SKM-1 (cell line): ENCODE data around the gene CACNB4.
"Not testable (repeated sequence)": the region's sequence is repeated elsewhere in the genome, so short reads cannot be mapped to it uniquely, and the experiment has no call there.

Experiments used
- DNase-seq: peaks from one replicate; lab custom pipeline; 2025; ENCODE audit not compliant: unreplicated experiment; lab: John Stamatoyannopoulos, UW

CACNB4 gene

DNA sequence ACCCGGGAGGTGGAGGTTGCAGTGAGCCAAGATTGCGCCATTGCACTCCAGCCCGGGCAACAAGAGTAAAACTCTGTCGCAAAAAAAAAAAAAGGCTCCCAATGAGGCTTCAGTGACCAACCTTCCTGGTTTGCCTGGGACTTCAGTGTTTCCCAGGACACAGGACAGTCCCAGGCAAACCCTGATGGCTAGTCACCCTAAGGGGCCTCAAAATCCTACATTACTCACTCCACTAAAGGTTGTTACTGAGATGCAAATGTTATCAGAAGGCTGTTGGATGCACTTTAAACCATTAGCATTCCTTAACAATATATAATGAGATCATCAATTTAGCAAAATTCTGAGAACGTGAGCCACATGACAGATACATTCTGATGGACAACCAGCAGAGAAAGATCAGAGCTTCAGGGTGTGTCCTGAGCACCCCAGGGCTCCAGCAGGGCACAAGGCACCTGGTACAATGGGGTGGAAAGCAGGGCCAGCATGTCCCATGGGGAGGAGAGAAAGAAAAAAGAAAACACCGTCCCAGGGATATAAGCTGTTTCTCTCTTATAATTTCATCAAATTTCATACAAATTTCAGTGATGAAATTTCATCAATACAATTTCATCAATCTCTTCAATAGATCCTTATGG, 152.5 kb downstream of the CACNB4 start:
- no peak for DNase-seq

DNA sequence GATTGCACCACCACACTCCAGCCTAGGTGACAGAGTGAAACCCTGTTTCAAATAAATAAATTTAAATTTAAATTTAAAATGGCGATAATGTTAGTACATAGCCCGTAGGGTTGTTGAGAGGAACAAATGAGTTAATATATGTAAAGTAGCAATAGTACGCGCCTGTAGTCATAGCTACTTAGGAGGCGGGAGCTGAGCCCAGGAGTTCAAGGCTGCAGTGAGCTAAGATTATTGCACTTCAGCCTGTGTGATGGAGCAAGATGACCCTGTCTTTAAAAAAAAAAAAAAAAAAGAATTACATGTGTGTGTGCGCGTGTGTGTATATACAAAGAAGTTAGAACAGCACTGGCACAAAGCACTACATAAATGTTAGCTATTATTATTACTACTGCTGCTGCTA, 153.2 kb downstream of the CACNB4 start:
- DNase-seq, result no peak

DNA sequence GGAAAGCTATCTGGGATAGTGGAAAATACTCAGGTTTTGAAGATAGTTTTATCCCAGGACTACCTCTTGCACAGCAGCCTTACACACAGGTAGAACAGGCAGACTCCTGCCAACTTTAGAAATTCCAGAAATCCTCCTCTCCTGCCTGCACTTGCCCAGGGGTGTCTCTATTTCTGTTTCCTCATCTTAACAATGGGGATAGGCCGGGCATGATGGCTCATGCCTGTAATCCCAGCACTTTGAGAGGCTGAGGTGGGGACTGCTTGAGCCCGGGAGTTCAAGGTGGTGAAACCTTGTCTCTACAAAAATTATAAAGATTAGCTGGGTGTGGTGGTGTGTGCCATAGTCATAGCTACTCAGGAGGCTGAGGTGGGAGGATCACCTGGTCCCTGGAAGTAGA, 153.7 kb downstream of the CACNB4 start:
- DNase-seq, result no peak

DNA sequence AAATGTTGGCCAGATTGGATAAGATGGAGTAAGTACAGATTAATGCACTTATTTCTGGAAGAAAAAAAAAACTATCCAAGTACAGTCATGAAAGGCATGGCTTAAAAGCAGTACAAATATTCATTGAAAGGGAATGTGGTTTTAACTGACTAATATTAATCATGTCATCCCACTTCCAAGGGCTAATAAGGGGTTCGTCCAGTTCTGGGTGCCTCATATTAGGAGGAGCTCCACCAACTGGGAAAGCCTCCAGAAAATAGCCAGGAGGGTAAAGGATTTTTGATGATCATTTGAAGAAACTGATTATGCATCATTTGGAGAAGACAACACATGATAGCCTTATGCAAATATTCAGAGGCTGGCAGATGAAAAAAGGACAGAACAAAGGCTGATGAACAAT, 155.4 kb downstream of the CACNB4 start:
- DNase-seq, result no peak

DNA sequence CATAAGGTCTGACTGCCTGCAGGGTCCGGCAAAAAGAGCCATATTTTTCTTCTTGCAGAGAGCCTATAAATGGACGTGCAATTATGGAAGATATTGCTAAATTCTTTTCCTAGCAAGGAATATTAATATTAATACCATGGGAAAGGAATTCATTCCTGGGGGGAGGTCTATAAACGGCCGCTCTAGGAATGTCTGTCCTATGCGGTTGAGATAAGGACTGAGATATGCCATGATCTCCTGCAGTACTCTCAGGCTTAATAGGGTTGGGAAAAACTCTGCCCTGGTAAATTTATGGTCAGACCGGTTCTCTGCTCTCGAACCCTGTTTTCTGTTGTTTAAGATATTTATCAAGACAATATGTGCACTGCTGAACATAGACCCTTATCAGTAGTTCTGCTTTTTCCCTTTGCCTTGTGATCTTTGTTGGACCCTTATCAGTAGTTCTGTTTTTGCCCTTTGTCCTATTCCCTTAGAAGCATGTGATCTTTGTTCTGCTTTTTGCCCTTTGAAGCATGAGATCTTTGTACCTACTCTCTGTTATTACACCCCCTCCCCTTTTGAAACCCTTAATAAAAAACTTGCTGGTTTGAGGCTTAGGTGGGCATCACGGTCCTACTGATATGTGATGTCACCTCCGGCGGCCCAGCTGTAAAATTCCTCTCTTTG, 156.2 kb downstream of the CACNB4 start:
- DNase-seq, result not testable (repeated sequence)

DNA sequence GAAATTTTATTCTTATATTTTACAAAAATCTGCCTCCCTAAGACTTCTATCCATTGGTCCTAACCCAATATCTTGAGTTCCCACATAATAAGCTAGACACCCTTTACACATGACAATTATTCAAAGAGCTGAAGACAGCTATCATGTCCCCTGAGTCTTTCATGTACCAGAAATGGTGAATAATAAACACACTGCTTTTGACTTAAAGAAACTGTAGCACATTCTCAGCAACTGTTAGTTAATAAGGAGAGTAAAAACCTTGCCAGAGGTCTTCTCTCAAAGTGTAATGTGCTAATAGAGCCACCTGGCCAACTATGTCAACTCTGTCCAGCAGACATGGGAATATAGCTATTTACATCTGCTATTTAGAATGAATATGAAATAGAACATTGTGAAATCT, 160.9 kb downstream of the CACNB4 start:
- no peak for DNase-seq

DNA sequence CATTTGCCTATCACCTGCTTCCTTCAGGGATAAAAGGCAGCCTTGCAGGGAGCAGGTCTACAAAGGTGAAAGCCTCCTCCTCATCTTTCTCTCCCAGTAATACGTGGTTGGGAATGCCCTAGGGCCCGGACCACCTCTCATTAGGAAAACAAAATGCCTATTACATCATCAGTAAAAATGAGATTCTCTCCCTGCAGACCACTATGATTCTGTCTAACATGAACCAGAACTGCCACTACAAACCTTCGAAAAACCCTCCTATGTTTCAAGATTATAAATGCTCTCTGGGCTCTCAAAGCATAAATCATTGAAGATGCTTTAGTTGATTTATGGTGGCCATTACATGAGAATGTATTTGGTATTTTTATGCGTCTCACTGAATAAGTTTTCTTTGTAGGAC, 162.2 kb downstream of the CACNB4 start:
- no peak for DNase-seq

DNA sequence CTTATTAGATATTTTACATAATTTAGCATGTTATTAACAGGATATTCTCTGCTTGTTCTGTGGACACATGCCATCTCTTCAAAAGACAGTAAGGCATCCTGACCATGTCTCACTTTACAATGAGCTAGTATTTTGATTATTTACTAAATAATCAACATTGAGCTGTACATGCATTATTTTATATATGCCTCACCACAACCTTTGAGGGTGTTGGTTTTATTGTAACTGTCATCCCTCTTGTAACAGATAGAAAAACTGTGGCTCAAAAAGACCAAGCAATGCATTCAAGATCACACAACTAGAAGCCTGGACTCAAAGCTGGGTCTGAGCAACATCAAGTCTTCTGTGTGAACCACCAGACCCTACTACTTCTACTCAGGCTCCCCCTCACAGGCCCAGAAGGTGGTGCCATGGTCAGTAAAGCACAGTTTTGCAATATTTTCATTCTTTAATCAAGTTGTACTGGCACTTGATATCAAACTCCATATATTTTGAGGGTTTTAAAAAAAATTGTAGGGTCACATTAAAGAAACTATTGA, 165.5 kb downstream of the CACNB4 start:
- DNase-seq, result no peak

DNA sequence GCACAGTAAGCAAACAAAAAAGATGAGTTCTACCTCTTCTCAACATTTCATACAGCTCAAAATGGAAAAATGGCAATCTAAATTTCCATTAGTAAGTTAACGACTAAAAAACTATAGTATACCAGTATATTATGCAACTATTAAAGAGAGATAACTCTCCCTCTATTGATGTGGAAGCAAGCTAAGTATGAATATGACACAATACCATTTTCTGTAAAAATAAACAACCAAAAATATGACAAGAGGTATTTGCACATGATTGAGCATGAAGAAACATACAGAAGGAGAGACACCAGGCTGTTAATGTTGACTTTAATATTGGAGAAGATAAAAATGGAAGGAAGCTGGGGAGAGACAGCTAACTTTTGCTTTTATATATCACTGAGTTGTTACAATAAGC, 167.1 kb downstream of the CACNB4 start:
- DNase-seq, result no peak

DNA sequence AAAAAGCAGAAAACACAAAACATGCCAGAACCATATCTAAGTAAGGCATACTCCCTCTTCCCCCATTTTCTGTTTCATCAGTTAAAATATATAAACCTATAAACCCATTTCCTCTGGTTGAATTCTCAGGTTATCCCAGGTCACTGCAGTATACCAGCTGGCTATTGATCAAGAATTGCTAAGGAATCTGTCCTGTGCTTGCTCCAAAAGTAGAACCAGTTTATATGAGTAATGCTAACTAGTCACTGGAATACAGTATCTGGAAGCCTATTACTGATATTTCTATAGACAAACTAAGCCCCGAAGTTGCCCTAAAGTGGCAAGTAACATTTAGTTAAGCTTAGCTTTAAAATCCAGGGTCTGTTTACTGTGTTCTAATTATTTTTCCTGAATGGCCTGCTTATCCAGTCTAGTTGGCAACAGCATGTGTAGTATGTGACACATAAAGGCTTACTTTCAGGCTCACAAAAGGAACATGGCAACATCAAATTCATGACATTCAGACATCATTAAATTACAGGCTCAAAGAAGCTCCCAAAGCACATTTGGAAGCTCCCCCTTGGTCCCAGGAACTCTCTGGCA, 167.7 kb downstream of the CACNB4 start:
- no peak for DNase-seq

DNA sequence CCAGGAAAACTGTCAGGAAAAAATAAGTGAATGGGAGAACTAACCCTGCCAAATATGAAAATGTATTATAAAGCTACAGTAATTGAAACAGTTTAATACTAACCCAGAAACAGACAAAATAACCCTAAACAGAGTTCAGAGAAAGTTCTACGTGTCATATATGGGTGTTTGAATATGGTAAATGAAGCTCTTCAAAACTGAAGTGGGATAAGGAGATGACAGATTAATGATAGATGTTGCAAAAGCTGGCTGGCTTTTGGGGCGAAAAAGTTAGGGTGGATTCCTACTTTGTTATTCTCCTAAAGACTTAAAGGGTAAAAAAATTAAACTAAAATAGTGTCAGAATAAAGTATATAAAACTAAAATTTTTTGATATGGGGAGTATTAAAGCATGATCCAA, 168.8 kb downstream of the CACNB4 start:
- no peak for DNase-seq

DNA sequence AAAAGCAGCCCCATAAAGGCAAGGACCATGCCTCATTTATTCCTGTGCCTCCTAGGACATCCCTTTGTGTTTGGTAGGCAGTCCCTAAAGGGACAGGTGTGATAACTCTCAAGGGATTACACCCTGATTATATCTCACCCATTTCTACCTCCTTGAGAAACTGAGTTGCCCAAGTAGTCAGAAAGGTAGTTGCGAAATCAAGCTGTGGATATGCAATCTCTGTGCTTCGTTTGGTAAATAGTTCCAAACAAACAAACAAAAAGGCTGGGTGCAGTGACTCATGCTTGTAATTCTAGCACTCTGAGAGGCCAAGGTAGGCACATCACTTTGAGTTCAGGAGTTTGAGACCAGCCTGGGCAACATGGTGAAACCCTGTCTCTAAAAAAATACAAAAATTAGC, 170.5 kb downstream of the CACNB4 start:
- DNase-seq, result no peak

DNA sequence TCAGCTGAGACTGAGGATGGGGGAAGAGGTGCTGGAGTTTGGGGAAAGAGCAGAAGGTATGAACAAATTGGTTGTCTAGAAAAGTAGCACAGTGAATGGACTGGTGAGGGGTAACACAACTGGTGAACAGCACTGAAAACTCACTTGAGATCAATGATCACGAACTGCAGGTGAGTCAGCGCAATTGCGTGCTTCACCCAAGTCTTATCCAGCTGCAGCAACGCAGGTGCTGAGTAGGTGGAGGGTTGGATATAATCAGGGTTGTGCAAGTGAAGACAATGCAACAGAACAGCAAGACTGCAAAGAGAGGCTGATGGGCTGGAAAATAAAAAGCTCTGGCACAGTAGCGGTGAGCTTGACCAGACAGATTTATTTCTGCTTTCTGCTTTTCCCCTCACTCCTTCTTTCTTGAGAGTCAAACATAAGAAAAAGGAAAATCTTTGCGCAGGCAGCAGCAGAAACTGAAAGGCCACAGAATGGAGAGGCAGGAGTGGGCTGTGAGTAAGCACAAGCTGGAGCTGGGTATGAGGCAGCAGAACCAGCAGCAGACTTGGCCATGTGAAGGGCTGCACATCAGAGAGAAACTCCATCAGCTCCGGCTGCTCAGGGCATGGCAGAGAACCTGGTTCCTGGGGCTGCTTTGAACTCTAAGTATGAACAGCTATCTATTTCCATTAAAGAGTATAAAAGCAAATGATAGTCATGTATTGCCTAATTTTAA, 171.2 kb downstream of the CACNB4 start:
- no peak for DNase-seq

DNA sequence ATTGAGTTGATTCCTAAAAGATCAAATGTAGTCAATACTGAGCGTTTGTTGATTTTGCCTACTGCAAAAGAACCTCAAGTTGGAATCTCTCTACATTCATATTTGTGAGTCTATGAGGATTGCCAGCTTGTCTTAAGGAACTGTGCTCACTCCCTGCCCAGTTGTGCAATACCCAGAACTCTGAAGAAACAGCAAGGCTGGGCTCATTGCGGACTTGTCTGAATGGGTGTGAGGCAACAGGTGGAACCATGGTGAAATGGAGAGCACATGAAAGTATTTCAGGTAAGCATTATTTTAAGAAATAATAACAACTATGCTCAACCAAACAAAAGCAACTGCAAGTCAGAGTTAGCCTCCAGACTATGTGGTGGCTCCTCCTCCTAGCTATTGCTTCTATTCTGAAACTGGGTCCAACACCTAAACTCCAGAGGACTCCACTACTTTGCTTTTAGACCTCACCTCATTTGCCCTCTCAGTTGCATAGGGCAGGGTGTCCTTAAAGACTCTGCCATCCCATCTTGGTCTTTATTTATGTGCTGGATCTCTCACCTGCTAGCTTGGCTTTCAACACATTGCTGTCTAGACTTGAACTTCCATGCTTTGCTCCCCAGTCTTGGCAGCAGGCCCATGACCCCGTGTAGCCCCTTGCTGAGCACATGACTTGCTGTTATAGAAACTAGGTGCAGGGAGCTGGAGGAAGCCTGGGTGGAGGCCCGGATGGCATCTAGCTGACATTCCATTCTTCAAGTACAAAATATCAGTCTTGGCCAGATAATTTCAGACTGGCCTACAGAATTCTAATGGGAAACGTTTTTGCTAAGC, 175.8 kb downstream of the CACNB4 start:
- DNase-seq, result peak; percentile 66

DNA sequence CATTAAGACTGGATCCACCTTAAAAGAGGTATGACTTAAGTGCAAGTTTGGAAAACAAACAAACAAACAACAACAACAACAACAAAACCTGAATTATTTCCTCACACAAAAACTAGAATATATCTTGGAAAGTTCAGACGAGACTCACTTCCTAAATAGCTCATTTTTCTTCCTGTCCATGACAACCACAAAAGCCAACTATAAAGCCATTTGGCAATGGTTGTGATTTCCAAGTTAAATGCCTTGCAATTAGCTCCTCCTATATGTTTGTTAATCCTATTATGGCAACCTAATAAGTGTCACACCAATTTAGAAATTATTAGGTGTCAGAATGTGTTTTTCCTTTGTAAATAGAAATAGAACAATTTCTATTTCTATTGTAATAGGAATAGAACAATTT, 179.1 kb downstream of the CACNB4 start:
- DNase-seq, result no peak

DNA sequence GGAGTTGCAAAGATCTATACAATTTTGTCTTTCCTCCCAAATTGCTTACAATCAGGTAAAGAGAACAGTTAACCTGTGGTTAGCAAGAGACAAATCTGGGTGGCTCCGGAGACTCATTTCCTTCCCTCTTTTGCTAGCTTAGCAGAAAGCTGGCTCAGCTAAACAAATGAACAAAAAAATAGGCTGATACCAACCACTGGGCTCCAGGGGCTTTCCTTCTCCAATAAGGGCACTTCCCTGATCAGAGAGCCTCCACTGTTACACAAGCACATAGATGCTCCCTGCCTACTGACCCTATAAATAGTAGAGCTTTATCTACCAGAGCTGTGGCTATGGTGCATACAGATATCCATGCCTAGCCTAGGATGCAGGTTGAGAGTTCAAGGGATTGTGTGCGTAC, 180.5 kb downstream of the CACNB4 start:
- DNase-seq, result peak; percentile 76

DNA sequence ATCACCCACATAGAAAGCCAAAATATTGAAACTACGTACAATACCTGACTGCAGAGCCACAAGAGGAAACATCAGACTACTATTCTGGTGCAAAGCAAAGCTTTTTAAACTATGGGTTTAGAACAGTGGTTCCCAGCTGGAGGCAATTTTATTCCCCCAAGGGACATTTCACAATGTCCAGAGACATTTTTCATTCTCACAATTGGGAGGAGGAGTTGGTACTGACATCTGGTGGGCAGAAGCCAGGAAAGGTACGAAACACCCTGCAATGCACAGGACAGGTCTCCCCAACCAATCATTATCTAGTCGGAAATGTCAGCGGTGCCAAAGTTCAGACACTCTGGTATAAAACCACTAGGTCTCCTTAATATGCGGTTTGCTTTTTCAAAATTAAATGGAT, 182.2 kb downstream of the CACNB4 start:
- DNase-seq, result no peak

DNA sequence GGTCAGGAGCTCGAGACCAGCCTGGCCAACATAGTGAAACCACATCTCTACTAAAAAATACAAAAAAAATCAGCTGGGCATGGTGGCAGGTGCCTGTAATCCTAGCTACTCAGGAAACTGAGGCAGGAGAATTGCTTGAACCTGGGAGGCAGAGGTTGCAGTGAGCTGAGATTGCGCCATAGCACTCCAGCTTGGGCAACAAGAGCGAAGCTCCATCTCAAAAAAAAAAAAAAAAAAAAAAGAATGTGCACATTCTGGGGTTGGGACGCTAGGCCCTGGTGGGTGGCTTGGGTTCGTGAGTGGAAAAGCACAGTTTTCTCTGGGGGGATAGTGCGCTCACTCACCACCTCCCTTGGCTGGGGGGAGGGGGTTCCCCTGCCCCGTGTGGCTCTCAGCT, 183.2 kb downstream of the CACNB4 start:
- not testable (repeated sequence) for DNase-seq

DNA sequence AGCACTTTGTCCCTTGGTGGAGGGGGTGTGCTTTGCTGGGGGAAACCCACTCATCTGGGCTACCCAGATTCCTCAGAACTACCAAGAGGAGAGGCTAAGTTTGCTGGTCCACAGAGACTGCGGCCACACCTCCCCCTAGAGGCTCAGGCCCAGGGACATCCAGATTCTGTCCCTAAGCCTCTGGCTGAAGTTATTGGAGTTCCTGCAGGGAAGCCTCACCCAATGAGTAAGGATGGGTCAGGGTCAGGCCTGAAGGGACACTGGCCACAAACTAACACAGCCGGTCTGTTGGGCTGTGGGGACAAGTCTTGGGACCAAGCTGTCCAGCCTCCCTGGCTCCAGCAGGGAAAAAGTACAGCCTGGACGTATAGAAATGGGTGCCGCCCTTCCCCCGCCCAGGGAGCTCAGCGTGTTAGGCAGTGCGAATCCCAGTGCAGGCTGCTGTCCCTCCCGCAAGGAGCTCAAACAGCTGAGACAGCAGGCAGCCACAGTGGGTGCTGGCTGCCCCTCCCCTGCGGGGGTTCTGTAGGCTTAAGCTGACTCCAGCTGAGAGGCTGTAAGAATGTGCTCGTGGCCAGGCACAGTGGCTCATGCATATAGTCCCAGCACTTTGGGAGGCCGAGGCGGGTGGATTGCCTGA, 183.7 kb downstream of the CACNB4 start:
- no peak for DNase-seq

DNA sequence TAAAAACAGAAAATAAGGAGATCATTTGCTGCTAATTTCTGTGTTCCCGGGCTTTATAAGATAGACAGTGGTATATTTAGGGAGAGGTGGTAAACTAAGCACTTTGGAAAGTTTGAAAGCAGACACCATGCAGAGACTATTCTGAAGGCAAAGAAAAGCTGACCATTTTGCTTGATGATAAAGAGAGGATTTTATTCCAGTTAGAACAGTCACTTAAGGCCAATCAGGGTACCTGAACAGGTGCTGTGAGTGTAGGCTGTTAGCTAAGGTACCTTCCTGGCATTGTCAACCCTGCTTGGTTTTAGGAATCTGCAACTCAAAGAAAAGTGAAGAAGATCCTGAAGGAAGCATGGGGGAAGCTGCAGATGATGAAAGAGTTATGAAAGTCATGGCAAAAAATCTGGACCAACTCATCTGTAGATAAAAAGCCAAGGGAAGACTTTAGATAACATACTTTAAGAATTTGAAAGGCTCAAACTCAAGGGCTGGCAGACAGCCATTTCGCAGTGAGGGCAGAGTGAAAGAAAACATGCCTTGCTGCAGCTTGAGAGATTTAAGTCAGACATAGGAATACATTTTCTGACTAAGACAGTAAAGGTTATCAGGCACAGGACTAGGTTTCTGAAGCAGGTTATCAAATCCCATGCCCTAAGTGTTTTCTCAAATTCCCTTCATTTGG, 190.5 kb downstream of the CACNB4 start:
- DNase-seq, result no peak
